OCI-M2 (cell line): ENCODE measurements around the gene WNT7B.

Source experiments
- DNase-seq: peaks from one replicate; lab custom pipeline; 2025; ENCODE audit not compliant: unreplicated experiment; lab: John Stamatoyannopoulos, UW

Gene WNT7B

DNA sequence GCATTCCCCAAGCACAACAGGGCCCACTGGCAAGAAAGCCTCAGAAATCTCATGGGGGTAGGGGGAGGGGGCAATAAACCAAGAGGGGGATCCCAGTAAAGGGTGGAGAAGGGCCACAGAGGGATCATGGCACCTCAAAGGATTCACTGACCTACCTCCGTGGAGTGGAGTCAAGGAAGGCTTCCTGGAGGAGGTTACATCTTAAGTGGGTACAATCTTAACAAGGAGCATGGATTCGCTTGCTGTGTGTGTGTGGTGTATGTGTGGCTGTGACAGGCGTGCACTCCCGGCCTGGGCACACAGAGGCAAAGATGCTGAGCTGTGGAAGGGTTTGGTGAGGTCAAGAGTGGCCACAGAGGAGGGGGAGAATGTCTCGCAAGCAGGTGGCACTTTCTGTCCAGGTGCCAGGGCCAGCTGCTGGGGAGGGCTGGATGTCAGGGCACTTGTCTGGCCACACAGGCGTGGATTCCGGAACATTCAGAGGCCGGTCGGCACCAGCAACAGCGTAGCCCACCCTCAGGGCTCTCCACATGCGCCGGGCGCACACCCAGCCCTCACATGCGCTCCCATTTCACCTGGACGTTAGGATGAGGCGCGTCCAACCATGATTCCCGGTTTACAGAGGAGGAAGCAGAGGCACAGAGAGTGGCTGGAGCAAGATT lies 43.3 kb downstream of the WNT7B start:
- DNase-seq = no peak

DNA sequence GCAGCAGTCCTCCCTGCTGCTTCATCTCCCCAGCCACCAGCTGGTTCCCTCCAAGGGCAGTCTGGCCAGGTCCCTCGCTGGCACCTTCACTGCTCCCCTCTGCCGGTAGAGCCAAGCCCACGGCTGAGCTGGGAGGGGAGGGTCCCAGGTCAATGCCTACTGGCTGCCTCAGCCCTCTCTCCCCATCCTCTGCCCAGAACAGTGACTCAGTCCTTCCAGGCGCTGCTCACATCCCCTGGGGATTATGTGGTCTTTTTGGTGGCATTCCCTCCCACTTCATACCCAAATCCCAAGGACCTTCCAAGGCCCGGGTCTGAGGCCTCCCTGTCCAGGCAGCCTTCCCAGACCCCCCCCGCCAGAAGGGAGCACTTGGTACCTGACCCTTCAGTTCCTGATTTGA lies 44.9 kb downstream of the WNT7B start:
- DNase-seq = no peak

DNA sequence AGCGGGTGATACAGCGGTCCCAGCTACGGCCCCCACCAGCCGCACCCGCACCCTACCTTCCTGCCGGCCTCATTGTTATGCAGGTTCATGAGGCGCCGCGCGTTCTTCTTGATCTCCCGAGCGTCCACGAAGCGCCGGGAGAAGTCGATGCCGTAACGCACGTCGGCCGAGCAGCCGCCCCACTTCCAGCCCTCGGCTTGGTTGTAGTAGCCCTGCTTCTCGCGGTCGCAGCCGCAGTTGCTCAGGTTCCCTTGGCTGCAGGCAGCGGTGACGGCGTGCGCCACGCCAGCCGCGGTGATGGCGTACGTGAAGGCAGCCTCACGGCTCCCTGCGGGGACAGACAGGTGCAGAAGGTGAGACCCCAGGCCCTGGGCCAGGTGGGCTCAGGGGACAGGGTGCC lies 45.9 kb downstream of the WNT7B start:
- no peak for DNase-seq

DNA sequence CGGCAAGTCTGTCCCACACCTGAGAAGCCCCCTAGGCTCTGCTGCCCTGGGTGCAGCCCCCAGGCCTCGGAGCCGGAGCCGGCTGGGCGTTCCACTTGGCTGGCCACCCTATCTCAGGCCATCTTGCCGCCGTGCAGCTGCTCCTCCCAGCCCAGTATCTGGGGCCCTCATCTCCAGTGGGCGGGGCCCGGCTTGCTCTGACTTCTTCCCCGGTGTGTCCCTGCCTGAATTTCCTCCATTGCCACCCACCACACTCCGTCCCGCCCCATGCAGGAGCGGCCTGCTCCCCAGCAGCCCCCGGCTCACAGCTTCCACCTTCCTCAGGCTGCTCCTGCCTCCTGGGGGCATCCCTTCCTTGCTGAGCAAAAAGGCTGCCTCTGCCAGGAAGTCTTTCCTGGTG lies 46.6 kb downstream of the WNT7B start:
- DNase-seq = no peak

DNA sequence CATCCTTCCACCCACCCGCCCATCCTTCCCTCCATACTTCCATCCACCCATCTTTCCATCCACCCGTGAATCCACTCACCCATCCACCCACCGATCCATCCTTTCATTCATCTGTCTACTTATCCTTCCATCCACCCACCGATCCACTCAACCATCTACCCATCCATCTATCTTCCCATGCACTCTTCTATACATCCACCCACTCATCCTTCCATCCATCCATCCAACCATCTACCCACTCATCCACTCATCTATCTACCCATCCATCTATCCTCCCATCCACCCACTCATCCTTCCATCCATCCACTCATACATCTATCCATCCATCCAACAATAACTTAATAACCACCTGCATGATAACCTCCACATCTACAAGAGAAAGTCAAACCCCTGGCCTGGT lies 47.3 kb downstream of the WNT7B start:
- no peak for DNase-seq

DNA sequence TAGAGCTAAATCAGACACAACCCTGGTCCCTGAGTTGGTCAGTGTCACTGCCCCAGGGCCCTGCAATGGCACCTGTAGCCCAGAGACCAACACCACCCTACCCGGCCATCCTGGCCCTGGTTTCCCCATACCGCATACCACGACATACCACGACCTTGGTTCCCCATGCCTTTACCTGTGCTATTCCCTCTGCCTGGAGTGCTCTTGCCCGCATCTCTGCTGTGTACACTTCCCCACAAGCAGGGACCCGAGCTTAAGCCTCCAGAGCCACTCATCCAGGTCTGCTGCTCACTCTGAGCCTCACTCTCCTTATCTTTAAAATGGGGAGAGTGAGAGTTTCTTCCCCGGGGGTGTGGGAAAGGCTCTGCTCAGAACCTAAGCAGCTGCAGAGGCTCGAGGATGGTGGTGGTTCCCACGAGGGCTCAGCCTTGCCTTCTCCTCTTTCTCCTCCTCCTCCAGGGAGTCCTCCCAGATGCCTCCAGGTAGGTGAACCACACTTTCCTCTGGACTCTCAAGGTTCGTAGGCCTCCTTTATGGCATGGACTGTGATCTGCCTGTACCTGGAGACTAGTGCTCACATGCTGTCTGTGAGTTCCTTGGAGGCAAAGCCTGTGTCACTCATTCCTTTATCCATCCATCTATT lies 48.1 kb downstream of the WNT7B start:
- no peak for DNase-seq

DNA sequence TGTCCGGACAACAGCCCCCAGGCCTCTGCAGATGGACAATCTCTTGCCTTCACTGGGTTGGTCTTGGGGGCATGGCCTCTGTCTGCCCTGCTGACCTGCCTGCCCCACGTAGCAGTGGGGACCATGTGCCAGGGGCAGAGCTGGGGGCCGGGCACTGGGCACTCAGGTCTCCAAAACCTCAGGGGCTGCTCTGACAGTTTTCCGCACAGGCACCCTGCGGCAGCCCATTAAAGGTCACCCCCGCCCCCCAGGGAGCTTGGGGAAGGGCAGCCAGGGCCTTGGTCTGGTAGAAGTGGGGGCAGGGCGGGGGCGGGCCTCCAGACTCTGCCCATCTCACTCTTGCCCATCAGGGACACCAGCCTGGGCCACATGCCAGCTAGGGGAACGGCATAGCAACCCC lies 49.9 kb downstream of the WNT7B start:
- no peak for DNase-seq

DNA sequence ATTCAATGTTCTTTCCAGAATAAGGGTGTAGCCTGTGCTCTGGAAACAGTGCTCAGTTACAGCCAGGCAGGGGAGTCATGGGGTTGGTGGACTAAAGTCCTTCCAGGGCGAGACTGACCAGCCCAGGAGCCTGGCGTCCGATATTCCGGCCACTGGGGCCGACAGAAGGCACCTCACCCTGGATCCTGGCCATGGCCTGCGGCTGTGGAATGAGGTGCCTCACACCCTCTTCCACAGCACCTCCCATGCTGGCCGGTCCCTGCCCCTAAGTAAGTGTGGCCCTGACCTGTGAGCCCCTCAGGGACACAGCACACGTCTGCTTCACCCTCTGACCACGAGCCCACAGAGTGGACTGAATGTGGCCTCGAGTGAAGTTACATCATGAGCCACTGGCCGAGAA lies 50.5 kb downstream of the WNT7B start:
- DNase-seq = no peak

DNA sequence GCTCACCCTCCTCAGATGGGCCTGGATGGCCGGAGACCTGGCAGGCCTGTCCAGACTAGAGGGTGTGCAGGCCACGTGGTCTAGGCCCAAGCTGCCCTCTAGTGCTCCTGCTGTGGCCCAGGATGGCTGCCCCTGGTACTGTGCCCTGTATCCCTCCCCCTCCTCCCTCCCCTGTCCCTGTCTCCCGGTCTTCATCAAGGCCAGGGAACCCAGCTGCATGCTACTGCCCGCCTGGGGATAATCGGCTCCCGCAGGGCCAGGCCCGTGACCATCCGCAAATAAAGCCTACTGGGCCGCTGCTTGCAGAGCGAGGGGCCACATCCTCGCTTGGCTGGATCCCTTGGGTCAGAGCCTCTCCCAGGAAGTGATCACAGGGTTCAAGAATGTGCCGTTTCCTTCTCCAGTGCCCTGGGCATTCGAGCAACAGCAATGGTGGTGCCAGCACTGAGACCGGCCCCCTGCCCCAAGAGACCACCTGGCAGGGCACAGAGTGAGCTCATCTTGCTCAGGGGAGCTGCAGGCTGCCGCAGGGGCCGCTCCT lies 51.1 kb downstream of the WNT7B start:
- DNase-seq = no peak

DNA sequence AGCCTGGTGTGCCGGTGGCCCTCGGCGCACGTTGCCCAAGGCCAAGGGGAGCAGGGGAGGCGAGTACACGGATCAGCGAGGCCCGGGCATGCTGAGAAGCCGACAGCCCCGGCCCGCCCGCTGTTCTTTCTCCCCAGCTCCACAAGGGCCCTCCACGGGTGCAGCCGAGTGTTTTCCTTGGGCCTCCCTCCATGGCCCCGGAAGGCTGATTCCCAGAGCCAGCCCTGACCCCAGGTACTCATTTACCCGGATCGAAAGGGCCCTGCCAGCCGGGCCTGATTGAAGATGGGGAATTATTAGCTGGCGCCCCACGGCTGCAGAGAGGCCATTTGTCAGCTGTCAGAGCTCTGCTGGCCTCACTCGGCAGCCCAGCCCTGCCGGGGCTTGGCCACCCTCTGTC lies 53.1 kb downstream of the WNT7B start:
- no peak for DNase-seq

DNA sequence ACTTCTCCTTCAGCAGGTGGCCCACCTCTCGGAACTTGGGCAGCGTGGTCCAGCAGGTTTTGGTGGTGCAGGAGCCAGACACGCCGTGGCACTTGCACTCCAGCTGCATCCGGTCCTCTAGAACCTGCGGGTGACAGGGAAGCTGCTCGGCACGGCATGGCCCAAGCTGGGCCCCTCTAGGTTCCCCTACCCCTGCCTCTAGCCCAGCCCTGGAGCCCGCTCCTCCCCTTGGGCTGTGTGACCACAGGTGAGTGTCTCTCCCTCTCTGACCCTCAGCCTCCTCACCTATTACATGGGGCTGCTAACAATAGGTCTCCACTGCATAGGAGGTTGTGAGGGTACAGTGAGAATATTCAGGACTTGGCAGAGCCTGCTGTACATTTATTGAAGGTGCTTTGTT lies 53.8 kb downstream of the WNT7B start:
- DNase-seq = no peak

DNA sequence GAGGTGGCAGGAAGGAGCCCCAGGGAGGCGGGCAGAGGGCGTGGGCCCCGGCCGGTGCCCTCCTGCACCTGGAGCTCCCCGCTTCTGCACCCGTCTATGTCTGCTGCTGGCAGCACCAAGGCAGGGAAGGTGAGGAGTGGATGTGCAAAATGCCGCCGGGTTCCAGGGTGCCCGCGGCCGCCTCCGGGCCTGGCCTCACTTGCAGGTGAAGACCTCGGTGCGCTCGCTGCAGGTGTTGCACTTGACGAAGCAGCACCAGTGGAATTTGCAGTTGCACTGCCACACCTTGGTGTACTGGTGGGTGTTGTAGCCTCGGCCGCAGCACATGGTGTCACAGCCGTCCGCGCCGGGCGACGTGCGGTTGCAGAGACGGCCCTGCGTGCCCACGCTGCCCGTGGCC lies 54.3 kb downstream of the WNT7B start:
- DNase-seq = no peak

DNA sequence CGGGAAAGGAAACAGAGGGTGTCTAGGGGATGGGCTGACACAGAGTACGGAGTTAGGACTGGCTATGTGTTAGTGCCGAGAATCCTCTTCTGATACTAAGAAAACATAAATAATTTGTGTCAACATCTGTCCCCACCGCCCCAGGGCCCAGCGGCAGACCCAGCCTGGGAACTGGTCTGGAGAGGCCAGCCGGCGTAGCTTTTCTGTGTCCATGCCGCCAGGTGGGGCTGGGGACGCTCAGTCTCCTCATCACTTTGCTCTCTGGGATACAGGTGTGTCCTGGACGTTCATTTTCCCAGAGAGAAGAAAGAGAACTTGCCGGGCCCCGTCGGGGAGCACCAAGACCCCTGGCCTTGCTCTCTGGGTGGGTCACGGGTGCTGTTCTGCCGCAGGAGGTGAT lies 54.7 kb downstream of the WNT7B start:
- no peak for DNase-seq

DNA sequence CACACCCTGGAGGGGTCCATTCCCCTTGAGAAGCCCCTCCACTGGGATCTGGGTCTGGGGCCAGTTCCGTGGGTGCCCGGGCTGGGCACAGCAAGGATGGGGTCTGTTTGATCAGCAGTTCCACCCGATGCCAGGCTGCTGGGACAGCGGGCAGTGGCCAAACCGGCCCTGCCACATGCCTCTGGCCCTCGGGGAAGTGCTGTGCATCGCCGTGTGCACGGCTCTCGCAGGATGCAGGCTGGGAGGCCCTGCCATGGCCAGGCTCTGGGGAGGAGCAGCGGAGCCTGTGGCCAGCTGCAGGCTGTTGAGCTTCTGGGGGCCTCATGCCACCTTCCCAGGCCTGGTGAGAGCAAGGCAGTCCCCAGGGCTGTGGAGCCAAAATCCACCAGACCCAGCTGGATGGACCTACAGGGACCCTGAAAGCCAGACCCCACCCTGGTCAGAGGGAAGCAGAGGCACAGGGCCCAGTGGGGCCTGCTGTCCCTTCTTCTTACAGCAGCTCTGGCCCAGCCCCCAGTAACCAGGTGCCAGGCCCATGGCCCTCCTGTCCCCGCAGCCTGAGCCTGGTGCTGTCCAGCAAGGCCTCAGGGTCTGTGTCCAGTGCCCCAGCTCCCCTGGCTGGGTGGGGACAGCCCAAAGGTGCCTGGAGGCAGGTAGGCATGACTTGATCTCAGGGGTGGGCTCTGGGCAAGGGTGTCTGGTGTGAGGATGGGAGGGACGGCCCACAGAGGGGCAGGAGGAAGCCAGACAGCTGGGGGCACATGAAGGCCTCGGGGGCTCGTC lies 57.3 kb downstream of the WNT7B start:
- no peak for DNase-seq

DNA sequence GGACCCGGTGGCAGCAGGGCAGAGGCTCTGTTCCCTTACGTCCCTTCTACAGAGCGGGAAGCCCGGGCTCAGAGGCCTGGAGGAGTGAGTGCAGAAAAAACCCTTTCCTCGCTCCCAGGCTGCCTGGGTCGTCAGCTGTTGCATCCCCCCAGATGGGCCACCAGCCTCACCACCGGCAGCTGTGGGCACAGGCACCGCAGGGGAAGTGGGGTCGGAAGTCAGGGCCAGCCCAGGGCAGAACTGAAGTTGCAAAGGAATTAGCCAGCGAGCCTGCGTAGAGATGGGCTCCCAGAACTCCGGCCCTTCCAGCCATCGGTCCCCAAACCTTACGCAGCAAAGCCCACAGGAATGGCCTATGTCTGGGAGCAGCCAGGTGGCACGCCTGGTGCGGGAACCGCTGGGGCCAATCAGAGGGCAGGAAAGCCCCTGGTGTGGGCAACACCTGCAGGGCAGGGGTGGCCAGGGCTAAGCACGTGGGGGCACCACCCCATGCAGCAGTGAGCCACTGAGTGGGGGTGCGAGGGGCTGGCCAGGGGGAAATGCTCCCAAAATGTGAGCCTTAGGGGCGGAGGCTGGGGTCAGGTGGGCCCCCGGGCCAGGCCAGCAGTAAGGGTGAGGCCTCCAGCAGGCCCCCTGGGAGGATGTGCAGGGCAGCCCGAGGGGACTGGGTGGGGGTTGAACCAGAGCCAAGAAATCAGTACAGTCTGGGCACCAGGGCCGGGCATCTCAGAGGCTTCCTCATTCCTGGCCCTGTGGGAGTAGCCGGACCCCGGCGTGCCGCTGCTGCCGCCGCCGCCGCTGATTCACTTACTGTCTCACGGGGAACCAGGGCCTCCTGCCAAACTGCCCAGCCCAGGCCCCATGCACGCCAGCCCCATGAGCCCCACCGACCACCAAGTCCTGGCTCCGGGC lies 58.2 kb downstream of the WNT7B start:
- no peak for DNase-seq

DNA sequence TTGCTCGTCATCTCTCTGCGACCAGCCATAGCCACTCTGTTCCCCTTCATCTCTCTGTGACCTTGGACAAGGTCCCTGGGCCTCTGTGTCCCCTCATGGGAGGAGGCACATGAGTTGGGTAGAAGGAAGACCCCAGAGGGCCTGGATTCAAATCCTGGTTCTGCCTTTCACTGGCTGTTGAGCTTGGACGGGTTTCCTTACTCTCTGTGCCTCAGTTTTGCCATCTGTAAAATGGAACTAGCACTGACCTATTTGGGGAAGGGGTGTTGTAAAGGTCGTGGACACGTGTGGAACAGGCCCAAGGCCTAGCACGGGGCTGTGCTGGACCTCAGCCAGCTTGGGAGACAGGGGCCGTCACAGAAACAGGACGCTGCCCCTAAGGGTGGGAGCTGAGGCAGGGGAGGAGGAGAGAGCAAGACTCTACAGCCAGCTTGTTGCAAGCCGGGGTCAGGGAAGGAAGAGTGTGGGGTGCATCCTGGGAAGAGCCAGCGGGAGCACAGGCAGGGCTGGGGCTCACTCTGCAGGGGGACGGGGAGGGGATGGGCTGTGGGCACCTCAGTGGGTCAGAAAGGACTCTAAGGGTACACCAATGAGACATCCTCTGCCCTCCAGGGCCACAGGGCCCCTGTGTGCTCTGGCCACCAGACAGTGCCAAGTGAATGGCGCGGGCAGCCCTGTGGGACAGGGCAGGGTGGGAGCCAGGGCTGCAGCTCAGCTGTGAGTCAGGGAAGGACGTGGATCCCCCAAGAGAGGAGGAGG lies 59.1 kb downstream of the WNT7B start:
- DNase-seq = no peak

DNA sequence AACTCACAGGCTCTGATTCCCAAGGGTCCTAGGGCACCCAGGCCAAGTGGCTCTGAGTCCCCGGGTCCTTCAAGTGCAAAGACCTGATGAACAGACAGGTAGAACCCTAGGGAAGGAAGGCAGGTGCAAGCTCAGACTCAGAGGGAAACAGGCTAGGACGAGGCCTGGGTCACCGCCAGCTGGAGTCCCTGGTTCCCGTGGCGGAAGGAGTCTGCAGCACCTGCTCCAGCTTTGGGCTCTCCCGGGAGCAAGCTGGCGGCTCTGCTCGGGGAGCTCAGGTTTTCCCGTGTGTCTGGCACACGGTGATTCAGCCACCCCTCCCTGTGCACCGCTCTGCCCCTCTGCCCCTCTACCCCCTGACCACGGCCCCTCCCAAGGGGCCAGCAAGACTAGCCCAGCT lies 59.8 kb downstream of the WNT7B start:
- DNase-seq = no peak

DNA sequence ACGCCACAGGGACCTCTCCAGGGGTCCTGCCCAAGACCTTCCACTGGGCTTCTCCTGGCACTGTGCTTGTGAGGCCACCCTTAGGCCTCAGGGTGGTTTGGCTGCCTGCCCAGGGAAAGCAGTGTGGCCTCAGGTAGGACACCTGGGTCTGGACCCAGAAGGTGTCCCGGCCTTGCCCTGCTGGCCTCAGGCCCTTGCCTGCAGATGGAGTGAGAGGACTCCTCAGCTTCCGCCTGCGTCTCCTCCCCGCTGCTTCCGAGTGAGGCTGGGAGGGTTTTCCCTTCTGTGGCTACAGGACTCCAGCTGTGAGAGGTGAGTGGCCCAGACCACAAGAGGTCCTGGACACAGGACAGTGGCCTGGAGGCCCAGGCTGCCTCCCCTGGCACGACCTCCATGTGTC lies 60.4 kb downstream of the WNT7B start:
- no peak for DNase-seq

DNA sequence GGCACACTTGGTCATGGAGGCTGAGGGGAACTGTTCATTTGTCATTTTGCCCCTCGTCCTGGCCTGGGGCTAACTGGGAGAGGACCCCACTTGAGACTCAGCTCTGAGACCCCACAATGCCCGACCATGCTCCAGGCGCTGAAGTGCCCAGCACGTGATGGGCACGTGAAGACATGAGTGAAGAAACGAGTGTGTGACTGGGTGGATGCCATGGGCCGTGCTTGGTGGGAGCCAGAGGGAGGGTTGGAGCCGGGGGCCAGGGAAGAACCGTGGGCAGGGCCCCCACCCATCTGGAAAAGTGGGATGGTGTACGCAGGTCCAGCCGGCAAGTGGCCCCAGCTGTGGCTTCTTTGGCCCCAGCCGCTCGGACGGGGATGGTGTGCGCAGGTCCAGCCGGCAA lies 61.1 kb downstream of the WNT7B start:
- DNase-seq = no peak

DNA sequence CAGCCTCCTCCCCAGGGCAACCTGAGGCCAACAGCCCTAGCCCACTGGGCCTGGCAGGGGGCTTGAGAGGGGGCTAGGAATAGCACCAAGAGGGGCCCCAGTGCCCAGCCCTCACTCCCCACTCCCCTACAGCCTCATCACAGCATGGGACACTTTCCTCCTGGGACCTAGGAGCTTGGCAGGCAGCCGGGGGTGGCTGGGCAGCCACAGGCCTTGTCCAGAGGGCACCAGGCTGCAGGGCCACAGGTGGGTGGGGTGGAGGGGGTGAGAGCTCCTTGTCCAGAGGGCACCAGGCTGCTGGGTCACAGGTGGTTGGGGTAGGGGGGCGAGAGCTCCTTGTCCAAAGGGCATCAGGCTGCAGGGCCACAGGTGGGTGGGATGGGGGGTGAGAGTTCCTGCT lies 61.8 kb downstream of the WNT7B start:
- DNase-seq = no peak
